ENCODE measurements around the gene PRKAR1A.

DNA sequence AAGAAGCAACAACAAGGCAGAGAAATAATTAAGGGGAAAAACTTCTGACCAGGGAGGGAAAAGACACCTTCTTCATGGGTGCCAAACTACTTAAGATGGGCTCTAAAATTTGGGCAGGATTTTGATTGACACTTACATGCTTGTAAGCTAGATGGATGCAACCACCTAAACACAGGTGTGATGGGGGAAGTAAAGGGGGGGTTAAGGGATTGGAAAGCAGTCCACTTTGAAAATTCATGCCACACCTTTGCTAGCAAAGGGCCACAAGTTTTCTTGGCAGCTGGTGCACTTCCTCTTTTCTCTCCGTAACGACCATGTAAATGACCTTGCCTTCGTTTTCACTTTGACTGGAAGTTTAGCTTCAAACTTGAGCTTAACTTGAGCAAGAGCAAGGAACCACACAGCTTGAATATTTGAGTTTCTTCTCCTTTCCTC, 14.3 kb upstream of the PRKAR1A start:
- TF ChIP-seq EZH2 (IDR thresholded peaks at IDR 0.05) = no peak
- no peak for TF ChIP-seq POLR2AphosphoS5 (IDR thresholded peaks at IDR 0.05; ENCODE audit: borderline replicate concordance, low read depth, low read length)
- TF ChIP-seq FOXP2 (optimal IDR thresholded peaks at IDR 0.05; ENCODE audit: control extremely low read depth, extremely low read length, insufficient read depth) = no peak

Measured in SK-N-MC (cell line).